GM19023 (cell line): ENCODE data around the gene MAB21L1.

Experiments
- ATAC-seq: cut with Tn5 transposase; IDR thresholded peaks from one replicate; pipeline ENCODE4 v1.9.1; 2021; ENCODE audit warnings: mild to moderate bottlenecking, moderate library complexity; ENCODE audit not compliant: unreplicated experiment

Gene MAB21L1

GRCh38 chr13:35449821-35450220 lies 26.7 kb downstream of the MAB21L1 start:
- ATAC-seq, result no peak

GRCh38 chr13:35448465-35448864 lies 28.0 kb downstream of the MAB21L1 start:
- no peak for ATAC-seq
